ENCODE data around the gene KCTD13. TPM values are rescaled to one million over a fixed set of nuclear protein-coding genes. Genes with fewer than 3 reads are reported as not detected.

KCTD13 gene
- total RNA-seq, 2 experiments from 2014 or later, result 40.0 to 43.8 TPM

DNA sequence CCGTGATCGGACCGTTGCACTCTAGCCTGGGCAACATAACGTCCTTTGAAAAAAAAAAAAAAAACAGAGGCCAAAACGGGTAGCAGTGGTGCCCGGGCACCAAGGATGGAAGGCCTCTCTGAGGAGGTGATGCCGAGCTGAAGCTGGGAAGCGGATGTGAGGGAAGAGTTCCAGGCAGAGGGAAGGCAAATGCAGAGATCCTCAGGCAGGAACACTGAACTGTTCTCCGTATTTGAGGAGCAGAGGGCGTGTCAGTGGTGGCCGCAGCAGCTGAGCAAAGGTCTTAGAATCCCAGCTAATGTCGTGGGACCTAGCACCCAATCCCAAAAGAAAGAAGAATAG is 656 bp upstream of the KCTD13 start:
- ATAC-seq (ENCODE audit: poor library complexity), result no peak
- DNase-seq, result no peak
- H3K4me3 ChIP-seq (ENCODE audit: low read length), result peak overlapping the region; percentile 74
- no peaks in the 10 kb centered on the region for H3K9me3 ChIP-seq (ENCODE audit: control insufficient read depth in 1 of 2, insufficient read depth in 1 of 2, low read length in 2 of 2)
- H3K4me1 ChIP-seq (ENCODE audit: insufficient read depth, low read length), result peaks cover 30% of the 10 kb centered on the region
- ChIA-PET POLR2A (interaction anchor here (0.7 to 3.0 kb wide), 21 partner anchors 7 to 732 kb away, joined by 3 to 40 read pairs (median 4); partner anchors contain the start of genes ASPHD1, CDIPT, FBRS and HIRIP3), CTCF (interaction anchor here (0.6 to 1.8 kb wide), 6 partner anchors 33 to 525 kb away, joined by 3 to 10 read pairs (median 3); partner anchors contain the start of gene TAOK2)
- Mint-ChIP-seq H3K4me1 (ENCODE audit: low read depth) (peaks cover 37% of the 10 kb centered on the region), H3K9me3 (no peaks in the 10 kb centered on the region), H3K4me3 (peak overlapping the region; percentile 95), H3K27me3 (no peaks in the 10 kb centered on the region), H3K27ac (peak overlapping the region; percentile 93), H3K36me3 (ENCODE audit: low read depth) (peaks cover 31% of the 10 kb centered on the region)
- no peaks in the 10 kb centered on the region for H3K27me3 ChIP-seq (ENCODE audit: control insufficient read depth in 1 of 2, insufficient read depth in 2 of 2, low read length in 2 of 2)
- intact Hi-C loops (cut with DNase I, micrococcal nuclease), result loop anchor here in 1 of 2 experiments (1.0 to 2.0 kb wide), 2 partner anchors 35 to 68 kb away; partner anchors contain the start of gene HIRIP3
- peak overlapping the region; percentile 42 to 72 for H3K27ac ChIP-seq (ENCODE audit: low read depth in 1 of 2, low read length in 2 of 2)
- TF ChIP-seq, protein P1, sequence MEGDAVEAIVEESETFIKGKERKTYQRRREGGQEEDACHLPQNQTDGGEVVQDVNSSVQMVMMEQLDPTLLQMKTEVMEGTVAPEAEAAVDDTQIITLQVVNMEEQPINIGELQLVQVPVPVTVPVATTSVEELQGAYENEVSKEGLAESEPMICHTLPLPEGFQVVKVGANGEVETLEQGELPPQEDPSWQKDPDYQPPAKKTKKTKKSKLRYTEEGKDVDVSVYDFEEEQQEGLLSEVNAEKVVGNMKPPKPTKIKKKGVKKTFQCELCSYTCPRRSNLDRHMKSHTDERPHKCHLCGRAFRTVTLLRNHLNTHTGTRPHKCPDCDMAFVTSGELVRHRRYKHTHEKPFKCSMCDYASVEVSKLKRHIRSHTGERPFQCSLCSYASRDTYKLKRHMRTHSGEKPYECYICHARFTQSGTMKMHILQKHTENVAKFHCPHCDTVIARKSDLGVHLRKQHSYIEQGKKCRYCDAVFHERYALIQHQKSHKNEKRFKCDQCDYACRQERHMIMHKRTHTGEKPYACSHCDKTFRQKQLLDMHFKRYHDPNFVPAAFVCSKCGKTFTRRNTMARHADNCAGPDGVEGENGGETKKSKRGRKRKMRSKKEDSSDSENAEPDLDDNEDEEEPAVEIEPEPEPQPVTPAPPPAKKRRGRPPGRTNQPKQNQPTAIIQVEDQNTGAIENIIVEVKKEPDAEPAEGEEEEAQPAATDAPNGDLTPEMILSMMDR (IDR thresholded peaks at IDR 0.05), result no peak
- H3K36me3 ChIP-seq (ENCODE audit: insufficient read depth, low read length), result peaks cover 15% of the 10 kb centered on the region

DNA sequence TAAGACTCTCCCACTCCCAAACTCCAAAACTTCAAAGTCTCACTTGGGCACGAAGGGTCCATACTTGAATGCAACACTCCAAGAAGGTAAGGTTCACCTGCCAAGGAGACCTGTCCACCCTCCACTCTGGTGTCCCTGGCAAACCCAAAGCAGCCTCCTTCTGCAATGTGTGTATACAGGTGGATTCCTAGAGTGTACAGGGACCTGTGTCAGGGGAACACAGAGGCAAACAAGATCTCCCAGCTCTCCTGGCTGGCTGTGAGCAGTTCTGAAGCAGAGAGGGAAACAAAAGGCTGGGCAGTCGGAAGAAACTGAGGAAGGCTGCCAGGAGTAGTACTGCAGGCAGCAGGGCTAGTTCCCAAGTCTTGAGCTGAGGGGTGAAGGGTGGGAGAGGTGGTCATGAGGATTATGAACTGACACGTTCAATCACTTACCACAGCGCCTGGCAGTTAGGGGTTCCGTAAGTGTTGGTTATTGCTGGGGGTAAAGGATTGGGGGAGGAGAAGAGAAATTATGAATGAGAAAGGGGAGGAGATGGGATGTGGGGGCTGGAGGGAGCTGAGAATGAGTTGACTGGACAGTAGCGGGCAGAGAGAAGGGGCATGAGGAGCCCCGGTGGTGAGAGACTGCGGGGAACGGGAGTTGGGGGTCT is 795 bp downstream of the KCTD13 start:
- intact Hi-C loops (cut with DNase I, micrococcal nuclease), result loop anchor here in 1 of 2 experiments (2.0 kb wide), 3 partner anchors 38 to 70 kb away; partner anchors contain the start of genes CDIPT, HIRIP3 and TMEM219
- POLR2A ChIA-PET, result interaction anchor here (0.6 to 3.0 kb wide), 19 partner anchors 16 to 733 kb away, joined by 3 to 40 read pairs (median 5); partner anchors contain the start of genes ALDOA, ASPHD1, CDIPT and FBRS
- peak overlapping the region; percentile 74 for H3K4me3 ChIP-seq (ENCODE audit: low read length)

DNA sequence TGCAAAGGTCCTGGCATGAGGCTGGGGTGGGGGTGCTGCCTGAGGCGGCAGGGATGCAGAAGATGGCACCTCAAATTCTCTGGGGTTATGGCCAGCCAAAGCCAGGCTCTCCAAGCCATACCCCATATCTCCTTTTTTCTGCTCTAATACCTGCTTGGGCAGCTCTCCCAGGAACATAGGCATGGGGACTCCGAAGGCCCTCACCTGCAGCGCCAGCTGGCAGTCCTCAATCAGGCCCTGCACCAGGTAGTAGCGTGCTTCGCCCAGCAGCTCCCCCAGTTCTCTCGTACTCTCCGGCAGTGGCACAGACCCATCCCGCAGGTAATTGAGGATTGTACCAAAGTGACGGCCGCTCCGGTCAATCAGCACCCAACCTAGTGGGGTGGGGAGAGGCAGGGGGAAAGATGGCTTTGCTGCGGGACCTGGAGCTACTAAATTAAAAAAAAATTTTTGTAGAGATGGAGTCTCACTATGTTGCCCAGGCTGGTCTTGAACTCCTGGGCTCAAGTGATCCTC is 3.0 kb downstream of the KCTD13 start:
- Histone ChIP-seq H3K27me3 (ENCODE audit: control insufficient read depth in 1 of 2, insufficient read depth in 2 of 2, low read length in 2 of 2) (no peaks in the 10 kb centered on the region), H3K36me3 (ENCODE audit: insufficient read depth, low read length) (peaks cover 44% of the 10 kb centered on the region), H3K27ac (ENCODE audit: low read depth in 1 of 2, low read length in 2 of 2) (no peak overlapping the region), H3K9me3 (ENCODE audit: control insufficient read depth in 1 of 2, insufficient read depth in 1 of 2, low read length in 2 of 2) (no peaks in the 10 kb centered on the region), H3K4me1 (ENCODE audit: insufficient read depth, low read length) (peaks cover 30% of the 10 kb centered on the region), H3K4me3 (ENCODE audit: low read length) (no peak overlapping the region)
- Mint-ChIP-seq H3K4me1 (ENCODE audit: low read depth) (peaks cover 49% of the 10 kb centered on the region), H3K27me3 (no peaks in the 10 kb centered on the region), H3K9me3 (no peaks in the 10 kb centered on the region), H3K4me3 (peak overlapping the region; percentile 51), H3K36me3 (ENCODE audit: low read depth) (peaks cover 55% of the 10 kb centered on the region), H3K27ac (no peak overlapping the region)
- TF ChIP-seq, protein P1 (IDR thresholded peaks at IDR 0.05), result no peak
- DNase-seq, result no peak
- intact Hi-C loops (cut with DNase I, micrococcal nuclease), result loop anchor here in 1 of 2 experiments (5.0 kb wide), 1 partner anchor 54 kb away; no protein-coding TSS in a partner anchor
- CTCF ChIA-PET, result interaction anchor here (0.5 to 1.4 kb wide), 2 partner anchors 39 to 108 kb away, joined by 3 to 5 read pairs; partner anchors contain the start of genes TLCD3B and TMEM219
- no peak for ATAC-seq (ENCODE audit: poor library complexity)
- POLR2A ChIA-PET, result no interaction called here

More for the DNA sequence above, 795 bp downstream of the KCTD13 start:
- no peak for ATAC-seq (ENCODE audit: poor library complexity)
- H3K4me1 Mint-ChIP-seq (ENCODE audit: low read depth), result peaks cover 48% of the 10 kb centered on the region
- Histone ChIP-seq H3K9me3 (ENCODE audit: control insufficient read depth in 1 of 2, insufficient read depth in 1 of 2, low read length in 2 of 2) (no peaks in the 10 kb centered on the region), H3K36me3 (ENCODE audit: insufficient read depth, low read length) (peaks cover 29% of the 10 kb centered on the region), H3K4me1 (ENCODE audit: insufficient read depth, low read length) (peaks cover 30% of the 10 kb centered on the region), H3K27me3 (ENCODE audit: control insufficient read depth in 1 of 2, insufficient read depth in 2 of 2, low read length in 2 of 2) (no peaks in the 10 kb centered on the region), H3K27ac (ENCODE audit: low read depth in 1 of 2, low read length in 2 of 2) (no peak overlapping the region)
- CTCF ChIA-PET, result interaction anchor here (1.2 to 1.8 kb wide), 2 partner anchors 48 to 118 kb away, joined by 3 to 10 read pairs; partner anchors contain the start of gene TAOK2
- peak overlapping the region; percentile 69 for H3K27ac Mint-ChIP-seq
- peak overlapping the region; percentile 93 for H3K4me3 Mint-ChIP-seq
- no peaks in the 10 kb centered on the region for H3K9me3 Mint-ChIP-seq
- DNase-seq, result peak in 1 of 14 experiments; percentile 17
- H3K27me3 Mint-ChIP-seq, result no peaks in the 10 kb centered on the region
- TF ChIP-seq, protein P1 (IDR thresholded peaks at IDR 0.05), result no peak
- H3K36me3 Mint-ChIP-seq (ENCODE audit: low read depth), result peaks cover 43% of the 10 kb centered on the region
